ENCODE measurements around the gene HSD3B7. TPM values are rescaled to one million over a fixed set of nuclear protein-coding genes. Genes with fewer than 3 reads are reported as not detected.
"Not testable (repeated sequence)": the region's sequence is repeated elsewhere in the genome, so short reads cannot be mapped to it uniquely, and the experiment has no call there.

Gene HSD3B7
- polyA plus RNA-seq, 2 donors: 6.6 to 12.1 TPM

DNA sequence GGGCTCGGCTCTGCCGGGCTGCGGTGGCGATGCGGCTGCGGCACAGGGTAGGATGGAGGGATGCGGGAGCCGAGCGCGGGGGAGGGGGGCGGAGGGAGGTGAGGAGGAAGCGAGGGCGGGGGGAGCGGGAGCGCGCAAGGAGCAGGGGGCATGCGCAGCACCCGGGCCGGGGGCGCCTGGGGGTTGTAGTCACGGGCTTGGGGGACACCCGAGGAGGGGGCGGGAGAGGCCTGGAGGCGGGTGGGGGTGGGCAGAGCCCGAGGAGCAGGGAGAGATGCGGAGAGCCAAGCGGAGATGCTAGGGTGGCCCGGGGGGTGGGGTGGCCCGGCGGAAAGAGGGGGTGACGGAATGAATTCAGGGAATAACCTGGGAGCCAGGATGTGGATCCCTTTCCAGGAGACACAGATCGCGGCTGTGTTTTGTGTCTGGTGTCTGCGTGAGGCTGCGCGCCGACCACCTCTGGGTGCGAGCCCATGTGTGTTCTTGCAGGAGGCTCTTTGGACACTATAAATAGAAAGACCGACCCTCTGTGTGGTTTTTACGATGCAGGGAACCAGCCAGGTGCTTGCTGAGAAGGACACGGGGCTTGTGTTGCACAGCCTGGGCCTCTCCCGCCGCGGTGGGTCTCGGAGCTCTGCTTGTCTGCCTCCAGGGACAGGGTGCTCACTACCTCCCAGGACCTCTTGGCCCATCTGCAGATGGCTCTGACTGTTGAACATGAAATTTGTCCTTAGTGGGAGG lies 25.7 kb downstream of the HSD3B7 start, which contains the start of gene STX1B:
TSS of gene STX1B (minus strand) at position 54 of the 741 bp plus-strand sequence. CDS start 242 bp downstream, outside the sequence.
- Histone ChIP-seq H3K27ac (ENCODE audit: low read depth in 2 of 2, low read length in 1 of 2) (no peak within 1 kb of the TSS), H3K4me3 (ENCODE audit: low read depth in 1 of 2, low read length in 2 of 2) (peak within 1 kb of the TSS in 1 of 2 donors; percentile 8), H3K27me3 (ENCODE audit: control insufficient read depth in 1 of 2, insufficient read depth in 2 of 2, low read length in 2 of 2) (peaks cover 0 to 8% of the 10 kb centered on the region in 2 donors), H3K4me1 (ENCODE audit: control insufficient read depth in 2 of 2, insufficient read depth in 2 of 2, low read length in 1 of 2) (no peaks in the 10 kb centered on the region), H3K36me3 (ENCODE audit: control insufficient read depth in 2 of 2, insufficient read depth in 2 of 2, low read length in 1 of 2) (no peaks in the 10 kb centered on the region), H3K9me3 (ENCODE audit: control insufficient read depth in 2 of 2, insufficient read depth in 1 of 2, low read depth in 1 of 2, low read length in 1 of 2) (no peaks in the 10 kb centered on the region)
- 10 to 11% methylated on average over 43 to 45 of the region's 45 CpGs for WGBS, 2 donors

DNA sequence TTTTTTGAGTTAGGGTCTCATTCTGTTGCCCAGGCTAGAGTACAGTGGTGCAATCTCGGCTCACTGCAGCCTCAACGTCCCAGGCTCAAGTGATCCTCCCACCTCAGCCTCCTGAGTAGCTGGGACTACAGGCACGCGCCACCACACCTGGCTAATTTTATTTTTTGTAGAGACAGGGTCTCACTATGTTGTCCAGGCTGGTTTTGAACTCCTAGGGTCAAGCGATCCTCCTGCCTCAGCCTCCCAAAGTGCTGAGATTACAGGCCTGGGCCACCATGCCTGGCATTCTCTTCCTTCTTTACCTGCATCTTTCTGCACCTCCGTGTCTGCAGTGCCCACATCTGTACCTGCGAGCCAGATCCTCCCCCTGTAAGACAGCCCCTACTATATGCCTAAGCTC lies 26.8 kb downstream of the HSD3B7 start:
- H3K4me1 ChIP-seq (ENCODE audit: control insufficient read depth in 2 of 2, insufficient read depth in 2 of 2, low read length in 1 of 2); H3K27me3 ChIP-seq (ENCODE audit: control insufficient read depth in 1 of 2, insufficient read depth in 2 of 2, low read length in 2 of 2); H3K4me3 ChIP-seq (ENCODE audit: low read depth in 1 of 2, low read length in 2 of 2); H3K27ac ChIP-seq (ENCODE audit: low read depth in 2 of 2, low read length in 1 of 2); H3K9me3 ChIP-seq (ENCODE audit: control insufficient read depth in 2 of 2, insufficient read depth in 1 of 2, low read depth in 1 of 2, low read length in 1 of 2); H3K36me3 ChIP-seq (ENCODE audit: control insufficient read depth in 2 of 2, insufficient read depth in 2 of 2, low read length in 1 of 2): not testable (repeated sequence)
- 73 to 86% methylated on average over 7 of the region's 7 CpGs for WGBS, 2 donors

DNA sequence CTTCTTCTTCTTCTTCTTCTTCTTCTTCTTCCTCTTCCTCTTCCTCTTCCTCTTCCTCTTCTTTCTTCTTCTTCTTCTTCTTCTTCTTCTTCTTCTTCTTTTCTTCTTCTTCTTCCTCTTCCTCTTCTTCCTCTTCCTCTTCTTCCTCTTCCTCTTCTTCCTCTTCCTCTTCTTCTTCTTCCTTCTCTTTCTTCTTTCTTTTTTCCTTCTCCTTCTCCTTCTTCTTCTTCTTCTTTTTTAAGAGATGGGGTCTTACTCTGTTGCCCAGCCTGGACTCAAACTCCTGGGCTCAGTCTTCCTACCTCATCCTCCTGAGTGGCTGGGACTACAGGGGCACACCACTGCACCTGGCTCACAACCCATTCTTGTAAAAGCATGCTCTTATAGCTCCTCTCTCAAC lies 28.3 kb downstream of the HSD3B7 start:
- H3K9me3 ChIP-seq (ENCODE audit: control insufficient read depth in 2 of 2, insufficient read depth in 1 of 2, low read depth in 1 of 2, low read length in 1 of 2); H3K27ac ChIP-seq (ENCODE audit: low read depth in 2 of 2, low read length in 1 of 2); H3K36me3 ChIP-seq (ENCODE audit: control insufficient read depth in 2 of 2, insufficient read depth in 2 of 2, low read length in 1 of 2); H3K27me3 ChIP-seq (ENCODE audit: control insufficient read depth in 1 of 2, insufficient read depth in 2 of 2, low read length in 2 of 2); H3K4me3 ChIP-seq (ENCODE audit: low read depth in 1 of 2, low read length in 2 of 2); H3K4me1 ChIP-seq (ENCODE audit: control insufficient read depth in 2 of 2, insufficient read depth in 2 of 2, low read length in 1 of 2): not testable (repeated sequence)

DNA sequence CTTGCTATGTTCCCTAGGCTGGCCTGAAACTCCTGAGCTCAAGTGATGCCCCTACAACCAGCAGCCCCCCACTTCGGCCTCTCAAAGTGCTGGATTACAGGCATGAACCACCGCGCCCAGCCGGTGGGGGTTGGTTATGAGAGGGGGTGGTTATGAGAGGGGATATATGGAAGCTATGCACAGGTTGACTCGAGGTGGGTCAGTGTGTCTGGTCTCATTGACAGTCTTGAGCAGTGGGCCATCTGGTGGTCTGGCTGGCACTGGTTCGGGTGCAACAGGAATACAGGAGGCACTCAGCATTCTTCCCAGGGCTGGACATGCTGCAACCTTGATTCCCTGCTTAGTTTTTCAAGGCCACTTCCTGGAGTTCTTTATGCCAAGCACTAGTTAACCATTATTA lies 31.0 kb downstream of the HSD3B7 start:
- 68 to 70% methylated on average over 6 of the region's 6 CpGs for WGBS, 2 donors
- Histone ChIP-seq H3K9me3 (ENCODE audit: control insufficient read depth in 2 of 2, insufficient read depth in 1 of 2, low read depth in 1 of 2, low read length in 1 of 2) (no peaks in the 10 kb centered on the region), H3K27ac (ENCODE audit: low read depth in 2 of 2, low read length in 1 of 2) (no peak overlapping the region), H3K4me3 (ENCODE audit: low read depth in 1 of 2, low read length in 2 of 2) (no peak overlapping the region), H3K27me3 (ENCODE audit: control insufficient read depth in 1 of 2, insufficient read depth in 2 of 2, low read length in 2 of 2) (peaks cover 0 to 5% of the 10 kb centered on the region in 2 donors), H3K36me3 (ENCODE audit: control insufficient read depth in 2 of 2, insufficient read depth in 2 of 2, low read length in 1 of 2) (no peaks in the 10 kb centered on the region), H3K4me1 (ENCODE audit: control insufficient read depth in 2 of 2, insufficient read depth in 2 of 2, low read length in 1 of 2) (no peaks in the 10 kb centered on the region)

DNA sequence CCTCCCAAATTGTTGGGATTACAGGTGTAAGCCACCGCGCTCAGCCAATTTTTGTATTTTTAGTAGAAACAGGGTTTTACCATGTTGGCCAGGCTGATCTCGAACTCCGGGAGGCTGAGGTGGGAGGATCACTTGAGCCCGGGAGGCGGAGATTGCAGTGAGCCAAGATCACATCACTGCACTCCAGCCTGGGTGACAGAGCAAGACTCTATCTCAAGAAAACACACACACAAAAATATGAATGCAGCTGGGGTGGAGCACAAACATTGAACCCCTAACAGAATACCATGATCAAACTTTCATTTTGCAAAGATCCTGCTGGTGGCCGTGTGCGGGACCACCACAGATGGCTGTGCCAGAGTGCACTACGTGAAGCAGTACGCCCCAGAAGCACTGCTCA lies 32.7 kb downstream of the HSD3B7 start:
- H3K9me3 ChIP-seq (ENCODE audit: control insufficient read depth in 2 of 2, insufficient read depth in 1 of 2, low read depth in 1 of 2, low read length in 1 of 2); H3K27me3 ChIP-seq (ENCODE audit: control insufficient read depth in 1 of 2, insufficient read depth in 2 of 2, low read length in 2 of 2); H3K27ac ChIP-seq (ENCODE audit: low read depth in 2 of 2, low read length in 1 of 2); H3K4me3 ChIP-seq (ENCODE audit: low read depth in 1 of 2, low read length in 2 of 2); H3K36me3 ChIP-seq (ENCODE audit: control insufficient read depth in 2 of 2, insufficient read depth in 2 of 2, low read length in 1 of 2); H3K4me1 ChIP-seq (ENCODE audit: control insufficient read depth in 2 of 2, insufficient read depth in 2 of 2, low read length in 1 of 2): not testable (repeated sequence)
- 92 to 93% methylated on average over 10 of the region's 10 CpGs for WGBS, 2 donors

DNA sequence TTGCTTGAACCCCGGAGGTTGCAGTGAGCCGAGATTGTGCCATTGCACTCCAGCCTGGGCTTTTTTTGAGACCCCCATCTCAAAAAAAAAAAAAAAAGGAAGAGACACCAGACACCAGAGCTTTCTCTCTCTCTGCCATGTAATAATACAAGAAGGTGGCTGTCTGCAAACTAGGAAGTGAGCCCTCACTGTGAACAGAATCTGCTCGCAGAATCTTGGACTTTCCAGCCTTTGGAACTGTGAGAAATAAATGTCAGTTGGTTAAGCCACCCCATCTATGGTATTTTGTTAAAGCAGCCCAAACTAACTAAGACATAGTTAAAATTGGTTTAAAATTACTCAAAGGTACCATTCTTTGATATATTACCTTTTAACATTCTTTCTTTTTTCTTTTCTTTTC lies 35.5 kb downstream of the HSD3B7 start:
- Histone ChIP-seq H3K4me3 (ENCODE audit: low read depth in 1 of 2, low read length in 2 of 2) (no peak overlapping the region), H3K9me3 (ENCODE audit: control insufficient read depth in 2 of 2, insufficient read depth in 1 of 2, low read depth in 1 of 2, low read length in 1 of 2) (no peaks in the 10 kb centered on the region), H3K27me3 (ENCODE audit: control insufficient read depth in 1 of 2, insufficient read depth in 2 of 2, low read length in 2 of 2) (no peaks in the 10 kb centered on the region), H3K27ac (ENCODE audit: low read depth in 2 of 2, low read length in 1 of 2) (no peak overlapping the region), H3K4me1 (ENCODE audit: control insufficient read depth in 2 of 2, insufficient read depth in 2 of 2, low read length in 1 of 2) (no peaks in the 10 kb centered on the region), H3K36me3 (ENCODE audit: control insufficient read depth in 2 of 2, insufficient read depth in 2 of 2, low read length in 1 of 2) (no peaks in the 10 kb centered on the region)
- 90 to 94% methylated on average over 3 of the region's 3 CpGs for WGBS, 2 donors

DNA sequence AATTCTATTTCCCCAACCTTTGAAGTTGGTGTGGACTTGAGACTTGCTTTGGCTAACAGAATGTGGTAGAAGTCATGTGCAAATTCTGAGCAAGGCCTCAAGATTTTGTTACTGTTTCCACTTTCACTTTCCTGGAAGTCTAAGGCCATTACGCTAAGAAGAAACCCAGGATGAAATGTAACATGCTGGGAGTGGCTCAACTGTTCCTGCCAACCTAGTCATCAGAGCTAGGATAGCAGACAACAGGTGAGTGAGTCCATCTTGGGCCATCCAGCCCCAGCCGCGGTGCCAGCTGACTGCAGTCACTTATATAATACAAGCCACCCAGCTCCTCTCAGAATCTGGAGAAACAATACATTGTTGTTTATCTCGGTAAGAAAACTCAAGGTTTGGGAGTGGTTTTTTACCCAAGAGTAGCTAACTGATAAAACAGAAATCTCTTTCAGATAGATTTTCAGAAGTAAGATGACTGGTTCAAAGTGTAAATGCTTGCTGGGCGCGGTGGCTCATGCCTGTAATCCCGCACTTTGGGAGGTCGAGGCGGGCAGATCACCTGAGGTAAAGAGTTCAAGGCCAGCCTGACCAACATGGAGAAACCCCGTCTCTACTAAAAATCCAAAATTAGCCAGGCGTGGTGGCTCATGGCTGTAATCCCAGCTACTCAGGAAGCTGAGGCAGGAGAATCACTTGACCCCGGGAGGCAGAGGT lies 37.7 kb downstream of the HSD3B7 start:
- H3K4me3 ChIP-seq (ENCODE audit: low read depth in 1 of 2, low read length in 2 of 2): no peak overlapping the region
- H3K27me3 ChIP-seq (ENCODE audit: control insufficient read depth in 1 of 2, insufficient read depth in 2 of 2, low read length in 2 of 2): no peaks in the 10 kb centered on the region
- no peaks in the 10 kb centered on the region for H3K36me3 ChIP-seq (ENCODE audit: control insufficient read depth in 2 of 2, insufficient read depth in 2 of 2, low read length in 1 of 2)
- no peak overlapping the region for H3K27ac ChIP-seq (ENCODE audit: low read depth in 2 of 2, low read length in 1 of 2)
- 73% methylated on average over 12 of the region's 12 CpGs for WGBS, 2 donors
- no peaks in the 10 kb centered on the region for H3K4me1 ChIP-seq (ENCODE audit: control insufficient read depth in 2 of 2, insufficient read depth in 2 of 2, low read length in 1 of 2)
- no peaks in the 10 kb centered on the region for H3K9me3 ChIP-seq (ENCODE audit: control insufficient read depth in 2 of 2, insufficient read depth in 1 of 2, low read depth in 1 of 2, low read length in 1 of 2)

DNA sequence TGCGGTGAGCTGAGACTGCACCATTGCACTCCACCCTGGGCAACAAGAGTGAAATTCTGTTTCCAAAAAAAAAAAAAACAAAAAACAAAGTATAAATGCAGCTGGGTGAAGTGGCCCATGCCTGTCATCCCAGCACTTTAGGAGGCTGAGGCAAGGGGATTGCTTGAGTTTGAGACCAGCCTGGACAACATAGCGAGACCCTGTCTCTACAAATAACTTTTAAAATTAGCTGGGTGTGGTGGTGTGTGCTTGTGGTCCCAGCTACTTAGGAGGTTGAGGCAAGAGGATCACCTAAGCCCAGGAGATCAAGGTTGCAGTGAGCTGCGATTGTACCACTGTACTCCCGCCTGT lies 38.2 kb downstream of the HSD3B7 start:
- WGBS, 2 donors: 93 to 94% methylated on average over 4 of the region's 4 CpGs
- Histone ChIP-seq H3K4me3 (ENCODE audit: low read depth in 1 of 2, low read length in 2 of 2) (no peak overlapping the region), H3K27ac (ENCODE audit: low read depth in 2 of 2, low read length in 1 of 2) (no peak overlapping the region), H3K27me3 (ENCODE audit: control insufficient read depth in 1 of 2, insufficient read depth in 2 of 2, low read length in 2 of 2) (no peaks in the 10 kb centered on the region), H3K4me1 (ENCODE audit: control insufficient read depth in 2 of 2, insufficient read depth in 2 of 2, low read length in 1 of 2) (no peaks in the 10 kb centered on the region), H3K36me3 (ENCODE audit: control insufficient read depth in 2 of 2, insufficient read depth in 2 of 2, low read length in 1 of 2) (no peaks in the 10 kb centered on the region), H3K9me3 (ENCODE audit: control insufficient read depth in 2 of 2, insufficient read depth in 1 of 2, low read depth in 1 of 2, low read length in 1 of 2) (no peaks in the 10 kb centered on the region)

DNA sequence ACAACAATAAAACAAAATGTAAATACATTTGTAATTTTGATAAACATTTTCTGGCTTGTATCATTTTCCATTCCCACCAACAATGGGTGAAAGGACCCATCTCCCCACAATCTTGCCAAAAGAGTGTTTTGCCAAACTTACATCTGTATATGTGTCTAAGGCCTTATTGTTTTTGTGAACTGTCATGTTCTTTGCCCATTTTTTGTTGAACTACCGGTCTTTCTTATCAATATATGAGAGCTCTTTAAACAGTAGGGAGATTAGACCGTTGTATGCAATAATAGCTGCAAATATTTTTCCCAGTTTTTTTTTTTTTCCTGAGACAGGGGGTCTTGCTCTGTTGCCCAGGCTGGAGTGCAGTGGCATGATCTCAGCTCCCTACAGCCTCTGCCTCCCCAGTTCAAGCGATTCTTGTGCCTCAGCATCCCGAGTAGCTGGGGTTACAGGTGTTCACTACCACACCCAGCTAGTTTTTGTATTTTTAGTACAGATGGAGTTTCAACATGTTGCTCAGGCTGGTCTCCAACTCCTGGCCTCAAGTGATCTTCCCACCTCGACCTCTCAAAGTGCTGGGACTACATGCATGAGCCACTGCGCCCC lies 38.7 kb downstream of the HSD3B7 start:
- no peaks in the 10 kb centered on the region for H3K27me3 ChIP-seq (ENCODE audit: control insufficient read depth in 1 of 2, insufficient read depth in 2 of 2, low read length in 2 of 2)
- no peak overlapping the region for H3K27ac ChIP-seq (ENCODE audit: low read depth in 2 of 2, low read length in 1 of 2)
- H3K4me3 ChIP-seq (ENCODE audit: low read depth in 1 of 2, low read length in 2 of 2): no peak overlapping the region
- no peaks in the 10 kb centered on the region for H3K4me1 ChIP-seq (ENCODE audit: control insufficient read depth in 2 of 2, insufficient read depth in 2 of 2, low read length in 1 of 2)
- H3K9me3 ChIP-seq (ENCODE audit: control insufficient read depth in 2 of 2, insufficient read depth in 1 of 2, low read depth in 1 of 2, low read length in 1 of 2): no peaks in the 10 kb centered on the region
- WGBS, 2 donors: 56 to 63% methylated on average over 6 of the region's 6 CpGs
- no peaks in the 10 kb centered on the region for H3K36me3 ChIP-seq (ENCODE audit: control insufficient read depth in 2 of 2, insufficient read depth in 2 of 2, low read length in 1 of 2)
